Measurements from ENCODE around the gene REPIN1. TPM values are rescaled to one million over a fixed set of nuclear protein-coding genes. Genes with fewer than 3 reads are reported as not detected.
A peak's percentile ranks its signal among the peaks of the same experiment; 100 is the strongest.

The REPIN1 gene
- total and polyA plus RNA-seq, 9 donors = 21.6 to 92.0 (median 73.4) TPM

DNA sequence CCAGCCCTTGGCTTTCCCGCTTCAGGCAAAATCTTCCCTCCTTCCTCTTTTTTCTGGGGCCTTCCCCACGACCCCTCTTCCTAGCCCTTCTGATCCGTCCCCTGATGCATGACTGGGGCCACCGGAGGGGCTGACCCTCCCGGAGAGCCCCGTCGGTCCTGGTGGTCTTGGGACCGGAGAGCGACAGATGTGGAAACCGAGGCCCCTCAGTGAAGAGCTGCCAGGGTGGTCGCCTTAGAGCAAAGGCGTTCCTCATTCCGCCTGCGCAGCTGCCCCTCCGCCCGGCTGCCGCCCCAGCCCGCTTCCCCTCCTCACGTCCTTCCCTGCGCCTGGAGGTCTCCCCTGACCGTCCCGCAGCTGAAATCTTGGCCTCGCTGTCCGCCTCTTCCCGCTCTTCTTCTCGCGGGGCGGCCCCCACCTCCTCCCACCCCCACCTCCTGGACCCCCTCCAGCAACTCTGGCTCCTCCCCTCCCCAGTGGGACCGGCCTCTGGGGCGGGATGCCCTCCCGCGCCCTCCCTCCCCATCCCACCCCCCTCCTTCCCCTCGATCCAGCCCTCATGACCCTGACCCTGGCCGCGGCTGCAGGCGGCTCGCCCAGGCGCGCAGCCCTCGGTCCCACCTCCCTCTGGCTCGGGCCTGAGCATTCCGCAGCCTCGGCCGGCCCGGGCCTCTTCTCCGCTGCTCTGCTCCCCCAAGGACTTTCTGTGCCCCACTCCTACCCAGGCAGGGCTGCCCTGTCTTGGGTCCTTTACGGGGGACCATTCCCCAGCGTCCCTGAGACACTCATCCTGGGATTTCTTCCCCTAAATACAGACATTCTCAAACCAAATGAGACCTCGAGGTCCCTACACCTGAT lies 27.1 kb upstream of the REPIN1 start, which contains the start of gene RARRES2:
Gene RARRES2, minus strand, starts transcription at position 367 of the 858 bp plus-strand sequence. CDS start 1,020 bp downstream, outside the sequence.
- WGBS, 3 donors = 0 to 1% (median 1%) methylated on average over 49 of the region's 49 CpGs
- no peaks in the 10 kb centered on the region for H3K27me3 ChIP-seq
- DNase-seq = peak; percentile 90 to 95 (median 92)
- TF ChIP-seq, protein P1, sequence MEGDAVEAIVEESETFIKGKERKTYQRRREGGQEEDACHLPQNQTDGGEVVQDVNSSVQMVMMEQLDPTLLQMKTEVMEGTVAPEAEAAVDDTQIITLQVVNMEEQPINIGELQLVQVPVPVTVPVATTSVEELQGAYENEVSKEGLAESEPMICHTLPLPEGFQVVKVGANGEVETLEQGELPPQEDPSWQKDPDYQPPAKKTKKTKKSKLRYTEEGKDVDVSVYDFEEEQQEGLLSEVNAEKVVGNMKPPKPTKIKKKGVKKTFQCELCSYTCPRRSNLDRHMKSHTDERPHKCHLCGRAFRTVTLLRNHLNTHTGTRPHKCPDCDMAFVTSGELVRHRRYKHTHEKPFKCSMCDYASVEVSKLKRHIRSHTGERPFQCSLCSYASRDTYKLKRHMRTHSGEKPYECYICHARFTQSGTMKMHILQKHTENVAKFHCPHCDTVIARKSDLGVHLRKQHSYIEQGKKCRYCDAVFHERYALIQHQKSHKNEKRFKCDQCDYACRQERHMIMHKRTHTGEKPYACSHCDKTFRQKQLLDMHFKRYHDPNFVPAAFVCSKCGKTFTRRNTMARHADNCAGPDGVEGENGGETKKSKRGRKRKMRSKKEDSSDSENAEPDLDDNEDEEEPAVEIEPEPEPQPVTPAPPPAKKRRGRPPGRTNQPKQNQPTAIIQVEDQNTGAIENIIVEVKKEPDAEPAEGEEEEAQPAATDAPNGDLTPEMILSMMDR (IDR thresholded peaks at IDR 0.05) = no peak
- TF ChIP-seq EP300 (IDR thresholded peaks at IDR 0.05) (no peak), POLR2A (IDR thresholded peaks at IDR 0.05) (peak; percentile 58)
- peaks cover 17% of the 10 kb centered on the region for H3K4me1 ChIP-seq (ENCODE audit: insufficient read depth)
- peak within 1 kb of the TSS; percentile 95 for H3K27ac ChIP-seq
- H3K9me3 ChIP-seq = no peaks in the 10 kb centered on the region
- H3K36me3 ChIP-seq = no peaks in the 10 kb centered on the region
- intact Hi-C loops (cut with DNase I) = loop anchor here in 1 of 4 donors (5.0 kb wide), 1 partner anchor 41 kb away; no protein-coding TSS in a partner anchor
- H3K4me3 ChIP-seq = peak within 1 kb of the TSS; percentile 84

DNA sequence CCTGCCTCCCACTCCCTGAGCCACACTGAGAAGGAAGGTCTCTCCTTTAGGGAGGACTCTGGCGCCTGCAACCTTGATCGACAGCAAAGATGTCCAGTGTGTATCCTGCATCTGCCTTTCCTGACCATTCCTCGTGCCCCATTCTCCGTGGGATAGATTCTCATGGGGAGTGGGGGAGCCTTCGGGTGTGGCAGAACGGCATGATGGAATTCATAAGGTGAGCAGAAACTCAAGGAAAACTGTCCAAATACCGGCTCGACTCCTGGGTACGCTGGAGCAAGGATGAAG lies 26.6 kb upstream of the REPIN1 start:
- H3K4me1 ChIP-seq (ENCODE audit: insufficient read depth) = peaks cover 13% of the 10 kb centered on the region
- no peaks in the 10 kb centered on the region for H3K36me3 ChIP-seq
- no peaks in the 10 kb centered on the region for H3K27me3 ChIP-seq
- intact Hi-C loops (cut with DNase I) = loop anchor here in 1 of 4 donors (5.0 kb wide), 1 partner anchor 40 kb away; no protein-coding TSS in a partner anchor
- DNase-seq = no peak
- H3K27ac ChIP-seq = peak overlapping the region in 1 of 2 donors; percentile 80
- H3K9me3 ChIP-seq = no peaks in the 10 kb centered on the region
- peak overlapping the region; percentile 84 for H3K4me3 ChIP-seq
- WGBS, 3 donors = 62 to 68% (median 63%) methylated on average over 9 of the region's 9 CpGs
- TF ChIP-seq, protein P1 (IDR thresholded peaks at IDR 0.05) = no peak
- TF ChIP-seq EP300 (IDR thresholded peaks at IDR 0.05) (no peak), POLR2A (IDR thresholded peaks at IDR 0.05) (no peak)

DNA sequence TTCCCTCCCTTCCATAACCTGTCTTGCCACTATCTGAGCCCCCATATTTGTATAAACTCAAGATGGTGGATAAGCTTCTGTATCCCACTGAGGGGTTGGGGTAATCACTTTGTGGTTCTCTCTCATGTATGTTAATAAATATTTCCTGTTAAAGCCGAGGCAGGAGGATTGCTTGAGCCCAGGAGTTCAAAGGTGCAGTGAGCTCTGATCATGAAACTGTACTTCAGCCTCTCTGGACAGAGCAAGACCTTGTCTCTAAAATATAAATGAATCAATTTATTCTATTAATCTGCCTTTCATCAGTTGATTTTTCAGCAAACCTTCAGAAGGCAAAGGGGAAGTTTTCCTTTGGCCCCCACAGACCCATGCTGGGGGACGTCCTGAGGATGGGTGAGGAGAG lies 25.4 kb upstream of the REPIN1 start:
- Histone ChIP-seq H3K4me3 (no peak overlapping the region), H3K36me3 (no peaks in the 10 kb centered on the region), H3K9me3 (no peaks in the 10 kb centered on the region), H3K27ac (no peak overlapping the region), H3K4me1 (ENCODE audit: insufficient read depth) (peaks cover 12% of the 10 kb centered on the region), H3K27me3 (no peaks in the 10 kb centered on the region)
- no peak for TF ChIP-seq POLR2A (IDR thresholded peaks at IDR 0.05)
- 89 to 92% (median 92%) methylated on average over 2 of the region's 2 CpGs for WGBS, 3 donors
- no peak for DNase-seq
- intact Hi-C loops (cut with DNase I) = loop anchor here in 1 of 4 donors (5.0 kb wide), 1 partner anchor 39 kb away; no protein-coding TSS in a partner anchor

DNA sequence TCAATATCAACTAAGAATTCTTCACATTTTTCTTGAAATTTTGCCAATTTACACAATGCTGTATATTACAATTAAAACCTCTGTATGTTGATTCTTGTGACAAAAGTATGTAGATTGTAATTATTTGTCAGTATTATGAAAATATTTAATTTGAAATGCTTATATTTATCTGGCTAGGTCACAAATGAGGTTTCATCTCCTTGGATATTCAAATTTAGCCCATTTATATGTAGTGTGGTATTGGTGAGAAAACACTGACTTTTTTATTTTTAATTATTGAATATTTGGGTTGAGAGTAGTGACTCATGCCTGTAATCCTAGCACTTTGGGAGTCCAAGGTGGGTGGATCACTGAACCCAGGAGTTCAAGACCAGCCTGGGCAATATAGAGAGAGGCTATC lies 24.3 kb upstream of the REPIN1 start:
- Histone ChIP-seq H3K4me3 (no peak overlapping the region), H3K27ac (no peak overlapping the region), H3K36me3 (no peaks in the 10 kb centered on the region), H3K9me3 (no peaks in the 10 kb centered on the region), H3K4me1 (ENCODE audit: insufficient read depth) (peaks cover 7% of the 10 kb centered on the region), H3K27me3 (no peaks in the 10 kb centered on the region)
- intact Hi-C loops (cut with DNase I) = loop anchor here in 1 of 4 donors (5.0 kb wide), 1 partner anchor 38 kb away; no protein-coding TSS in a partner anchor
- DNase-seq = no peak
- TF ChIP-seq POLR2A (IDR thresholded peaks at IDR 0.05) (no peak), EP300 (IDR thresholded peaks at IDR 0.05) (no peak)
- TF ChIP-seq, protein P1 (IDR thresholded peaks at IDR 0.05) = no peak

DNA sequence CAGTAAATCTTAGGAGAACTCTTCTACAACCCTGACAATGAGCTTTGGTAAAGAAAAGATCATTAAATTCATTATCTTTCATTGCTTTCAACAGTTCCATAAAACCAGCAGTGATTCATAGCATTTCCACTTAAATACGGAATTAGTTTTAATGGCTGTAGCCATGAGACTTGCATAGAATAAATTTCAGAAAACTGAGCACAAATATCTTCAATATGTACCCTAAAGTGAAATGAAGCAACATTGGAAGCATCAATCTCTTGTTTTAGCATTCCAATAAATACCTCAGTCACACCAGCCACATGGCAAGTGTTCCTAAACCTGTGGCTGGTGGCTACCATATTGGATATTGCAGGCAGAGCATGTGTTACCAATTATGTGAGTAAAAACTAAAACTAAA lies 23.6 kb upstream of the REPIN1 start:
- no peak for DNase-seq

More for the DNA sequence above, 23.6 kb upstream of the REPIN1 start:
- Histone ChIP-seq H3K27ac (no peak overlapping the region), H3K4me1 (ENCODE audit: insufficient read depth) (peaks cover 2% of the 10 kb centered on the region), H3K9me3 (no peaks in the 10 kb centered on the region), H3K27me3 (no peaks in the 10 kb centered on the region), H3K36me3 (no peaks in the 10 kb centered on the region), H3K4me3 (no peak overlapping the region)
- 62 to 74% (median 62%) methylated on average over 1 of the region's 1 CpG for WGBS, 3 donors
- TF ChIP-seq POLR2A (IDR thresholded peaks at IDR 0.05) (no peak), EP300 (IDR thresholded peaks at IDR 0.05) (no peak)
- TF ChIP-seq, protein P1 (IDR thresholded peaks at IDR 0.05) = no peak
- intact Hi-C loops (cut with DNase I) = no loop called here
